Left kidney (tissue), 8 donors: ENCODE data around the gene GALR2. TPM values are rescaled to one million over a fixed set of nuclear protein-coding genes. Genes with fewer than 3 reads are reported as not detected.
"Not testable (repeated sequence)": the region's sequence is repeated elsewhere in the genome, so short reads cannot be mapped to it uniquely, and the experiment has no call there.

Experiments used
- DNase-seq: peaks from one replicate; pipeline ENCODE4 v3.0.0-alpha.2; 2013
- long read RNA-seq, 8 donors: transcript quantifications; one replicate each; lab custom pipeline, GENCODE V29; 2026
- polyA plus RNA-seq: library from polyadenylated mRNA; unstranded; fragments of 120-200 nt; gene quantifications from one replicate; pipeline ENCODE4 v1.2.1, GENCODE V29; 2013; ENCODE audit not compliant: insufficient read length

GALR2 gene, protein sequence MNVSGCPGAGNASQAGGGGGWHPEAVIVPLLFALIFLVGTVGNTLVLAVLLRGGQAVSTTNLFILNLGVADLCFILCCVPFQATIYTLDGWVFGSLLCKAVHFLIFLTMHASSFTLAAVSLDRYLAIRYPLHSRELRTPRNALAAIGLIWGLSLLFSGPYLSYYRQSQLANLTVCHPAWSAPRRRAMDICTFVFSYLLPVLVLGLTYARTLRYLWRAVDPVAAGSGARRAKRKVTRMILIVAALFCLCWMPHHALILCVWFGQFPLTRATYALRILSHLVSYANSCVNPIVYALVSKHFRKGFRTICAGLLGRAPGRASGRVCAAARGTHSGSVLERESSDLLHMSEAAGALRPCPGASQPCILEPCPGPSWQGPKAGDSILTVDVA
- 0.17 TPM for polyA plus RNA-seq
- long read RNA-seq, donor 1, partial matches to known transcripts = 0 of 1 reads
- long read RNA-seq, donor 1, other reads (novel, unspliced or antisense) = 0 of 1 reads
- long read RNA-seq, donor 2 = 0 reads
- long read RNA-seq, donor 3, partial matches to known transcripts = 0 of 1 reads
- long read RNA-seq, donor 3, other reads (novel, unspliced or antisense) = 0 of 1 reads
- long read RNA-seq, donor 4 = 0 reads
- long read RNA-seq, donor 5 = 0 reads
- long read RNA-seq, donor 6 = 0 reads
- long read RNA-seq, donor 7 = 0 reads
- long read RNA-seq, donor 8, partial matches to known transcripts = 0 of 1 reads
- long read RNA-seq, donor 8, other reads (novel, unspliced or antisense) = 0 of 1 reads

GRCh38 chr17:76074390-76075363, at the start of gene GALR2:
GALR2 (plus strand) TSS chr17:76074781; CDS start chr17:76074884, 103 bp downstream.
- DNase-seq = no peak

DNA sequence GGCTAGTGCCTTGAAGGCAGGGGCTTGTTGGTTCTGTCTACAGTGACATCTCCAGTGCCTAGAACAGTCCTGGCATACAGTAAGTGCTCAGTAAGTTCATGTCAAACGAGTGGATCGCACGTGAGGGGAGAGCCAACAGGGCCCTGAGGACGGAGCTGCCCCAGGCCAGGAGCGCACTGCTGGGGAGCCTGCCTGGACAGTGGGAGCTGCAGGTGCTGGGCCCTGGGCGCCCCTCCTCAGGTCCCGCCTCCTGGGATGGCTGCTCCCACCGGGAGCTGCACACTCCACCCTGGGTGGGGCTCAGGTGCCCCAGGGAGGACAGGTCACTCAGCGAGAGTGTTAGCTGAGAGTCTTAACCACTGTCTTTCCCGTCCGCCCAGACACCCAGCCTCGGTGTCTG, 49.3 kb upstream of the GALR2 start:
- DNase-seq = no peak

DNA sequence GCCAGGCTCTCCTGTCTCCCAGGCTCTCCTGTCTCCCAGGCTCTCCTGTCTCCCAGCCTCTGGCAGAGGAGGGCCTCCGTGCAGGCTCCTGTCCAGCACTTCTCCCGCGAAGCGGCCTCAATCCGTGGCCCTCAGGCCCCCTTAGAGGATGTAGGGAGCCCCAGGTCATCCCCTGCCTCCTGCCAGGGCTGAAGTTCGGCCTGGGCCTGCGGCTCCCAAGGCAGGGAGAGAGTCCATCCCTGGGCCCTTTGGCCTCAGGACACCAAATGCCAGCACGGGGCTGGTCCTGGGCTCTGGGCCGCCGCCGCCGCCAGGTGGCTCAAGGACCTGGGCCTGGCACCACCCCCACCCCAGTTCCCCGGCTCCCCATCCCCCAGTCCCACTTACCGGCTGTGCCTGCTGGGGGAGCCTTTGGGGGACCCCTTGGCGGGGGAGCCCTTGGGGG, 47.8 kb upstream of the GALR2 start:
- no peak for DNase-seq

- DNase-seq = no peak
These were observed 47.3 kb upstream of the GALR2 start, which contains the start of gene EVPL for GRCh38 chr17:76027159-76027839. EVPL (minus strand) TSS chr17:76027306; CDS start chr17:76027198, 108 bp downstream.

- no peak for DNase-seq
These were observed 42.4 kb upstream of the GALR2 start for GRCh38 chr17:76032073-76032779.

- no peak for DNase-seq
These were observed 41.8 kb upstream of the GALR2 start for GRCh38 chr17:76032780-76033108.

- DNase-seq = no peak
These were observed 41.4 kb upstream of the GALR2 start for GRCh38 chr17:76033139-76033538.

DNA sequence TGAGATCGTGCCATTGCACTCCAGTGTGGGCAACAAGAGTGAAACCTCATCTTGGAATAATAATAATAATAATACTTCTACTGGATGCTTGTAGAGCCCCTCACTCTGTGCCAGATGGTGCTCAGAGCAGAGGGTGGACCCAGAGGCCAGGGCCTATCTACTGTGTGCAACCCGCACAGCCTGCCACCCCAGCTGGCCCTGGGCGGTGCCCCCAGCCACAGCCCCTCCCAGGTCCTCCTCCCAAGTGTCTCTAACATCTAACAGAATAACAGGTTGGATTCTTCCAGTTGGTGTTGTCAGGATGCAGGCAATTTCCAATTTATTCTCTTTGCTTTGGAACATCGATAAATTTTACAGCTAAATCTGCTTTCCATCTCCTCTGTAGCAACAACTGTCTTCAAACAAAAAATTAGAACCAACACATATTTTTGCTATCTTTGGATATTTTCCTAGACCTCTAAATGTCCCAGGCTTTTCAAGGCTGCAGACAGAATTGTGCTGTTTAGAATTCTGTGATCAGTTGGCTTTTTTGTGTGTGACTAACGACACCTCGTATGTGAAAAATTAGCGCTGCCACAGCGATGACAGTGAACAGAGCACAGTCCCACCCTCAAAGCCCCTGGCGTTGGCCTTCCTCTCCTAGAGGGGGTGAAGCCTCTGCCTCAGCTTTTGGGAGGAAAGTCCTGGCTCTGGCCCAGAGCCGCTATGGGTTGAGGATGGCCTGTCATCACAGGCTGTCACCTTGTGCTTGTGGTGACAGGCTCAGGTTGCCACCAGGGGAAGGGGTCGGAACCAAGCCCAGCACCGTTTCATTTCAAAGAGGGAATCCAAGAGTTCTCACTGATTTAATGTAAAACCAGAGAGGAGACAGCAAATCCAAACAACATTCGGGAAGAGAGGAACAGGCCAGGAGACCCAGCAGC, 39.9 kb upstream of the GALR2 start:
- DNase-seq = no peak

DNA sequence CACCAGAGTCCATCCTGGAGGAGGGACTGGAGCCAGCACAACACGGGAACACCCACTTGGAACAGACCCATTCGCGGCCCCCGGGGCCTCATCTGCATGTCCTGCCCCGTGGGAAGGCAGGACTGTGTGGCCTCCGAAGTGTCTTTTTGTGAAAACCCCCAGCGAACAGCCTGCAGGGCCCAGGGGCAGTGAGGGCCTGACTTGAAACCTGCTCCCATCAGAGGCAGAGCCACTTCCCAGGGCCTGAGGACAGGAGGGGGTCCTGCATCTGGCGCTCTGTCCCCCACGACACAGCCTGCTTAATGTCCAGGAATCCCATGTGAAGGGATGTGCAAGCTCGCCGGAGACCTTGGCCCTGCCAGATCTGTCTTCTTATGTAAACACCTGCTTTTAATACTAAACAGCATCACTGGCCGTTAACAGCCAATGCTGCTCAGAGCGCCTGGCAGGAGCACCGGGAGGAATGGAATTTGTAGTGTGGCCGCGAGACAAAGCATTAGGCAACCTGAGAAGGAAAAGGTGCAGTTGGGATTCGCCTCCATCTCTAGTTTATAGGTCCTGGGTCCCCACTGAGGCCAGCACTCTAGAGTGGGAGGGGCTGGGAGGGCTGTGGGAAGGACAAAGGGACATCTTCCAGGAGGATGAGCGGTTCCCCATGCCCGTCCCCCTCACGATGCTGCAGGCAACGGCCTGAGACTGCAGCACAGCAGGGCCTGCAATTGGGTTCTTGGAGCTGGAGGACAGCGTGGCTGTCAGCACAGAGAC, 37.9 kb upstream of the GALR2 start:
- no peak for DNase-seq

DNA sequence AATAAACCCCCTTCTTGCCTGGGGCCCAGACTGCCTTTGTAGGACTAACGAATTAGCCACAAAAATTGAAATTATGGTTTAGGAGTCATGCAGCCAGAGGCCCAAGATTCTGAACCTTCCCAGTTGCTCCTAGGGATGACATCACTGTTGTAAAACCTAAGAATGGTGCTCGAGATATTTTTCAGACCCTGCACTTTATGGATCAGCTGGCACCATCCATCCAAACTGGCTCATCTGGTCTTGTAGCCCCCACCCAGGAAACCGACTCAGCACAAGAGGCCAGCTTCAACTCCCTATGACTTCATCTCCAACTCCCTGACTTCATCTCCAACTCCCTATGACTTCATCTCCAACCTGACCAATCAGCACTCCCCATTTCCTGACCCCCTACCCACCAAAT, 36.5 kb upstream of the GALR2 start:
- no peak for DNase-seq

GRCh38 chr17:76039121-76039520, 35.5 kb upstream of the GALR2 start:
- no peak for DNase-seq

DNA sequence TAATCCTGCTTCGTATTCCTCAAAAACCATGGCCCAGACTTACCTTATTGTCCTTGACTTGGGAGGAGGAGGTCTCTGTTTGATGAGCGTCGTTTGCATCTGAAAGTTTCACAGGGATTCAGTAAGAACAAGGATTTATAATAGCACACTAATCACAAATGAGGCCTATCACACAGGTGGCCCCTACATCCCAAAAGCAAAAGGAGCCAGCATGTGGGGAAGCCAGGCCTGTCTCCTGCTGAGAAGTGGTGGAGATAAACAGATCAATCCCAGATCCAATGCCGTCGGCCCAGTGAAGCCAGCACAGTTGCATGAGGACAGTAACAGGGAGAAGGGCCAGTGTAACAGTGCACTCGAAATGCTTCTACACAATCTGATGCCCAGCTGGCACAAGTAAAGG, 34.2 kb upstream of the GALR2 start:
- no peak for DNase-seq

GRCh38 chr17:76042868-76043267, 31.7 kb upstream of the GALR2 start:
- DNase-seq = not testable (repeated sequence)

GRCh38 chr17:76044475-76045007, 30.0 kb upstream of the GALR2 start:
- not testable (repeated sequence) for DNase-seq

- DNase-seq = no peak
These were observed 28.5 kb upstream of the GALR2 start for GRCh38 chr17:76046064-76046463.

GRCh38 chr17:76048025-76048605, 26.5 kb upstream of the GALR2 start:
- no peak for DNase-seq

DNA sequence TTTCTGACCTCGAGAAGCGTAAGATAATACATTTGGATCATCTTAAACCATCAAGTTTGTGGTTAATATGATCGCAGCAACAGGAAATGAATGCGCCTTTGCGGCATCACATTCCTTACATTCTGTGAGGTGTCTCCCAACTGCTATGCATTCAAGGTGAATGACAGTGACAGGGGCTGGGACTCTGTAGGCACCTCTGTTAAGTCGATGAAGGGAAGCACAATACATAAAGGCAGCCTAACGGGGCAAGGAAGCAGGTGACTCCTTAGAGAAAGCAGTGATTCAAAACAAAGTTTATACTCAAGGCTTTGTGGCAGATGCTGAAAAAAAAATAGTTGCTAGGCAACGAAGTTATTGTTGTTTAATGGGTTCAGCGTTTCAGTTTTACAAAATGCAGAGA, 25.9 kb upstream of the GALR2 start:
- no peak for DNase-seq

GRCh38 chr17:76049239-76049638, 25.3 kb upstream of the GALR2 start:
- no peak for DNase-seq
